ENCODE data around the gene EIF2S1.
"Not testable (repeated sequence)": the region's sequence is repeated elsewhere in the genome, so short reads cannot be mapped to it uniquely, and the experiment has no call there.

The EIF2S1 gene

DNA sequence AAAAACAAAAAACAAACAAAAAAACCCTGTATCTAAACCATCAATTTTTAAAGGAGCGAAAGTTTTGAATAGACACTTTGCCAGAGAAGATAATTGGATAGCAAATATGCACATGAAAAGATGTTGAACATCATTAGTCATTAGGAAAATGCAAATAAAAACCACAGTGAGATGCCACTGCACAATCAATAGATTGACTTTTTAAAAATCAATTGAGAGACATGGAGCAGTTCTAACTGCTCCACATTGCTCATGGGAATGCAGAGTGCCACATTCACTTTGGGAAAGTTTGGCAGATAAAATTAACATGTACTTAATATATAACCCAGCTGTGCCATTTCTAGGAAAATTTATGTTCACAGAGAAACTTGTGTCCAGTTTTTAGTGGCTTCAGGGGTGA lies 12.7 kb downstream of the EIF2S1 start:
- DNase-seq: no peak

DNA sequence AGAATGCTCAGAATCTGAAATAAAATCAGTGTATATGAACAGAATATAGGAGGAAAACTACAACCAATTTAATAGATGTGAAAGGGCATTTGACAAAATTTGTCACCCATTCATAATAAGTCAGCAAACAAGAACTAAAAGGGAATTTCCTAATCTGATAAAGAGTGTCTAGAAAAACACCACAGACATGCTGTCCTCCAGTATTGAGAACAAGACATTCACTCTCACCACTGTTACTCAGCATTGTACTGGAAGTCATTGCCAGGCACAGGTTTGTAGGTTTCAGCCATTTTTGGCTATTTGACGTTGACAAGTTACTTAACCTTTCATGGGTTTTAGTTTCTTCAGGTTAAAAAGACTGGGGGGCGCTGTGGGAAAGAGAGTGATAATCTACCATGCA lies 13.2 kb downstream of the EIF2S1 start:
- no peak for DNase-seq

DNA sequence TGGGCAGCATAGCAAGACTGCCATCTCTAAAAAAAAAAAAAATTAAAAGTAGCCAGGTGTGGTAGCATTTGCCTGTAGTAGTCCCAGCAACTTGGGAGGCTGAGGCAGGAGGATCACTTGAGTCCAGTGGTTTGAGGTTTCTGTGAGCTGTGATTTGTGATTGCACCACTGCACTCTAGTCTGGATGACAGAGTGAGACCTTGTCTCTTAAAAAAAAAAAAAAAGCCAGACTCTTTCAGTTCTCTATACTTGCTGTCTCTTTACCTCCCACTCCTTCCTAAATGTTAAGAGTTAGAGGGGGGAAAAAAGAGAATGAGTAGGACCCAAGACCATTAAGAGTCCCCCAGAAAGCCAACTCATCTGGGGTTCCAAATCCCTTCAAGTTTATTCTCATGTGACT lies 17.8 kb downstream of the EIF2S1 start:
- DNase-seq: no peak

DNA sequence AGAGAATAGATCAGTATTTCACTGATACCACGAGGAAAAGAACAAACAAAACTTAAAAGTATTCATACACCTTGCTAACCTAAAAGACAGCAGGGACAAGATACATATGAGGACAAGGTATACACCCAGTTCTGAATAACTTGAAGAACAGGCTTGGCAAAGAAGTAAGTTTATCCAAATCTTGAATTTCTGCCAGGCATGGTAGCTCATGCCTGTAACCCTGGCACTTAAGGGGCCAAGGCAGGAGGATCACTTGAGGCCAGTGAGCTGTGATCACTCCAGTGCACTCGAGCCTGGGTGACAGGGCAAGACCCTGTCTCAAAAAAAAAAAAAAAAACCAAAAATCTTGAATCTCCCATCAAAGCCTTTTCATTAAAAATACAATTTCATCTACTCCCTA lies 25.0 kb downstream of the EIF2S1 start:
- DNase-seq: no peak

- DNase-seq: no peak
These were observed 25.5 kb downstream of the EIF2S1 start for GRCh38 chr14:67385618-67386017.

GRCh38 chr14:67387195-67387594 lies 27.1 kb downstream of the EIF2S1 start:
- DNase-seq: no peak

GRCh38 chr14:67389275-67389674 lies 29.1 kb downstream of the EIF2S1 start:
- DNase-seq: no peak

DNA sequence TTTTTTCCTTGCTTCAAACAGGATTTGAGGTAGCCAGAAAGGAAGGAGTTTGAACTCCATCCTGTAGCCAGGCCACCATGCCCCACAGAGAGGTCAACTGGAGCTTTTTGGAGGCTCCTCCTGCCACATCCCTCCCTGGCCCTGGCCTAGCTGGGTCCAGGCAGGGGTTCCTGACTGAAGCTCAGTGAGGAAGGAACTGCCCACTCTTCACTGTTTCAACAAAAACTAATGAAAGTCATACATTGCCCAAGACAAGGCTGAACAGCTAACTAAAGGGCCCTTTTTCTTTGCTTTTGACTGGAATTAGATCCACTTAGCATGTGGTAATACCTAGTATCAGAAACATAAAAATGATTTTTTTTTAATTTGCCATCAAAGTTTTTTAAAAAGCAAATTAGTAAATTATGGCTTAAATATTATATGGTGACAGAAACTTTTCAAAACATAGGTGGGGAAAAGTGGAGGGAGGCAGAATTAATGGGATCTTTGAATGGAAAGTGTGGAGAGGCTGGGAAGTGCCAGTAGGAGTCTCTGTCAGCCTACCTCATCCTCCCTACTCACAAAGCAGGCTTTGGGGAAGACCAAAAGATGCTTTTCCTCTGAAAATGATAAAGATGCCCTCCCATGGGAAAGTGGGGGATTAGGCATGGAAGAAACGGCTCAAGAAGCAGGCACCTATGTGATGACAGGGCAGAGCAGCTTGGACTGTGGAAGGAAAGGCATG lies 29.8 kb downstream of the EIF2S1 start:
- no peak for DNase-seq

GRCh38 chr14:67391268-67391667 lies 31.1 kb downstream of the EIF2S1 start:
- DNase-seq: no peak

DNA sequence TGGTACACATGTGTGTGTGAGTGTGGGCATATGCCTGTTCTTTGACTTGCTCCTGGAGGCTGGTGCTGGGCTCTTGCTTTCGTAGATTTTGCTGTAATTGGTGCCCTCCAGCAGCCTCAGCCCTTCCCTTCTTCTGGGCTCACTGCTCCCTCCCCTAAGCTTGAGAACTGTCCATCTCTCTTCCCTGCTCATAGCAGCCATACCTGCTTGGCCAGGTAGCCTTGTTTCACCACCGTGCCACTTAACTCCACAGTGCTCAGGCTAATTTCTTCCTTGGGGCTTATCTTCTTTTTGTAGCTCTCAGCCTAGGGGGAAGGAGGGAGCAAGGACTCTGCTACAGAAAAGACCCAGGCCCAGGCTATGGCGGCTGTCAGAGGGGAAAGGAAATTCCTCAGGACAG lies 32.0 kb downstream of the EIF2S1 start:
- no peak for DNase-seq

DNA sequence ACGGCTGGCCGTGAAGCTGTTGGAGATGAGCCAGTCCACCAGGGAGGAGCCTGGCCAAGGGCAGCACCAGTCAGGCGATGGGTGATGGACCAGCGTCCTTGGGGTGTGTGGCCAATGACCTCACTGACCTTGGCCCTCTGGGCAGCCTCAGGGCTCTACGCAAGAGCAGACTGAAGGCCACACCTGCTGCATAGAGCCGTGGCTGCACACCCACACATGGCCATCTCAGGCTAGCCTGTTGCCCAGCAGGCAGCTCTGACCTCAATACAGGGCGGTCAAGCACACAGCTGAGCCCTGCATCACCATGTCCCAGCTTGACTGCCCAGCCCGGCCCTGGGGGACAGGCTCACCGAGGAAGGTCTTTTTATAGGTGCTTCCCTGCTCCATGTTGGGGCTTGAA lies 32.7 kb downstream of the EIF2S1 start:
- DNase-seq: no peak

- DNase-seq: no peak
These were observed 33.6 kb downstream of the EIF2S1 start for GRCh38 chr14:67393689-67394088.

GRCh38 chr14:67395086-67395875 lies 35.2 kb downstream of the EIF2S1 start:
- DNase-seq: no peak

- DNase-seq: no peak
These were observed 35.7 kb downstream of the EIF2S1 start for GRCh38 chr14:67395876-67396189.

GRCh38 chr14:67396381-67396970 lies 36.3 kb downstream of the EIF2S1 start:
- no peak for DNase-seq

DNA sequence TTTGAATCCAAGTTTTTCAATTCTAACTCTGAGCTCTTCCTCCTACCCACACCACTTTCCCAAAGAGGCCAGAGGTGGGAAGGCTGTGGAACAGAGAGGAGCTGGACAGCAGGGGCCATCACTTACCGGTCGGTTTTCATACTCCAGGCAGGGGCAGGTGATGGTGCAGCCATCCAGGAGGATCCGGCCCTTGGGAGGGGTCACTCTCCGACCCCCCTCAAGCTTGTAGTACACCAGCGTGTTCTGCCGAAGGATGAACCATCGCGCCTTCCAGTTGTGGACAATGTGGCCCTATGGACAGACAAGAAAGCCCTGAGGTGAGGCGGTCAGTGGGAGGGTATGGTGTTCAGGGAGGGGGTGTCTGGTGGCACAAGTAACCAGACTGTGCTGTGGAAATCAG lies 37.4 kb downstream of the EIF2S1 start:
- DNase-seq: no peak

- DNase-seq: no peak
These were observed 40.3 kb downstream of the EIF2S1 start for GRCh38 chr14:67400434-67400833.

- no peak for DNase-seq
These were observed 45.6 kb downstream of the EIF2S1 start for GRCh38 chr14:67405771-67406170.

DNA sequence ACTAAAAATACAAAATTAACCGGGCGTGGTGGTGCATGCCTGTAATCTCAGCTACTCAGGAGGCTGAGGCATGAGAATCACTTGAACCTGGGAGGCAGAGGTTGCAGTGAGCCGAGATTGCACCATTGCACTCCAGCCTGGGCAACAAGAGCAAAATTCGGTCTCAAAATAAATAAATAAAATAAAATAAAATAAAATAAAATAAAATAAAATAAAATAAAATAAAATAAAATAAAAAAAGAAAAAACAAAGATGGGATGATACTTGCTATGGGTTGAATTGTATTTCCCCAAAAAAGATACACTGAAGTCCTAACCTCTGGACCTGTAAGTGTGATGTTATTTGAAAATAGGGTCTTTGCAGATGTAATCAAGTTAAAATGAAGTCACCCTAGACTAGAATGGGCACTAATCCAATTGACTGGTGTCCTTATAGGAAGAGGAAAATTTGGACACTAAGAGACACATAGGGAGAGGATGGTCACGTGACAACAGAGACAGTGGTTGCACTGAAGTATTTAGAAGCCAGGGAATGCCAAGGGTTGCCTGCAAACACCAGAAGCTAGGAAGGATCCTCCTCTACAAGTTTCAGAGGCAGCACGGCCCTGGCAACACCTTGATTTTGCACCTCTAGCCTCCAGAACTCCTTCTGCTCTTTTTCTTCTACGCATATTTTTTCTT lies 48.1 kb downstream of the EIF2S1 start:
- DNase-seq: not testable (repeated sequence)

DNA sequence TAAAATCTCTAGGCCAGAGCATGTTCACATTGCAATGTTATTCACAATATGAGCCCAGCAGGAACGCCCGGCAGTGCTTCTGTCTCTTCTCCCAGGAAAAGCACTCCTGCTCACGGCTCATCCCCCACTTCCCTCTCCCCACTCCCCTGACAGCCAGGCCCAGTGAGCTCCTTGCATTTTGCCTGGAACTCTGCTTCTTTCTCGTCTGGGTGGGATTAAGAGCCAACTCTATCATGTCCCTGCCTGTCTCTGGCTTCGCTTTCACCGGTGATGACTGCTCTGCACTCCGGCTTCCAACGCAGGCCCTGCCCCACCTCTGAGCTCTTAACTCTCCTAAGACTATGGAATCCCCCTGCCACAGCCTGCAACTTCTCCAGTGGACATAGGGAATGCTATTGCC lies 49.3 kb downstream of the EIF2S1 start:
- no peak for DNase-seq

DNA sequence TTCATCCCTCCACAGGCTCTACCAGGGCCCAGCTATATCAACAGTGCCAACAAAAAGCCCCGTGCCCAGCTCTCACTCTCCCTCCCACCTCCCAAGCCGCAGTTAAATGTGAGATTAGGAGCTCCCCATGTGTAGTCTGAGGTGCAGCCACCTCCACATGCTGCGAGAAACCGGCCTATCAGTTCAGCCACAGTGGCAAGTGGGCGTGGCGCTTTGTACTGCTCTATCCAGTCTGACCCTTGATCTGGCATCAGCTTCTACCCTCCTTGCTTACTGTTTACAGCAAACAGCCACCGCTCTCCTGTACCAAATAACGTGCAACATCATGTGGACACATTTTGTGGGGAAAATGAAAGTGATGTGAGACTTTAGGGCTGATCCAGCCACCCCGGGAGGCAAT lies 50.2 kb downstream of the EIF2S1 start:
- no peak for DNase-seq

GRCh38 chr14:67411370-67411769 lies 51.2 kb downstream of the EIF2S1 start:
- DNase-seq: no peak

DNA sequence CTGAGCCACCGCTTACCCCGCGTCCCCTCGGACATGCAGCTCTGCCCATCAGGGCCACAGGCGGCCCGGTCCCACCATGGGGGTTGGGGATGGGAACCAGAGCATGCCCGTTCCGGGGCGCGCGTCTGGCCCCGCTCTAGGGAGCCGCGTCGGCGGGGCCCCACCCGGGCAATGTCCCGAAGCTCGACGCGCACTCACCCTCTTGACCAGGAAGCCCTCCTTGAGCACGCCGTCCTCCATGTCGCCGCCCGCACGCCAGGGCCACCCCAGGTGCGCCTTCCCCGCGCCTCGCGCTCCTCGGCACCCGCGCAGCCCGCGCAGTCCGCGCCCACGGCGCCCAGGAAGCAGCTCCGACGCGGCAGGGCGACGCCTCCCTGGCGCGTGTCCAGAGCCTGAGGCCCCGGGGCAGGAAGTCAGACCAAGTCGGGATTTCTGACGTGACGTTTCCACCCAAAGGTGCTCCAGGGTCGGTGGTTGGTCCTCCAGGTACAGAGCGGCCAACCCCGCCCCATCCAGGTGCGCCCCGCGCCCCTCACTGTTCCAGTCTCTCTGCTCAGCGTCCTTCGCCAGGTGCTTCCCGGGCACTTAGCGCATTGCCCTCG lies 51.8 kb downstream of the EIF2S1 start, which contains the start of gene PLEK2:
TSS of gene PLEK2 (minus strand) at position 346 of the 602 bp plus-strand sequence. CDS start at position 240, 106 bp downstream.
- peak; percentile 36 for DNase-seq
